ENCODE data around the gene RFXAP. TPM values are rescaled to one million over a fixed set of nuclear protein-coding genes. Genes with fewer than 3 reads are reported as not detected.

Gene RFXAP
- total and polyA plus RNA-seq, 4 donors, result 1.6 to 6.8 (median 5.7) TPM

GRCh38 chr13:36847606-36848005 lies 28.6 kb downstream of the RFXAP start:
- no peak overlapping the region for H3K27ac ChIP-seq (ENCODE audit: low read depth in 1 of 2, low read length in 2 of 2)
- peaks cover 0 to 2% of the 10 kb centered on the region in 2 donors for H3K36me3 ChIP-seq (ENCODE audit: control insufficient read depth in 1 of 2, insufficient read depth in 2 of 2, low read length in 1 of 2)
- ATAC-seq (ENCODE audit: low FRiP score), result no peak
- H3K4me3 ChIP-seq (ENCODE audit: low read length in 2 of 2), result no peak overlapping the region
- no peaks in the 10 kb centered on the region for H3K9me3 ChIP-seq (ENCODE audit: control insufficient read depth, low read length)
- WGBS, 2 donors, result 7 to 13% methylated on average over 9 of the region's 9 CpGs
- H3K4me1 ChIP-seq (ENCODE audit: control insufficient read depth in 1 of 2, insufficient read depth in 2 of 2, low read length in 2 of 2), result no peaks in the 10 kb centered on the region
- no peak for DNase-seq
- intact Hi-C loops (cut with DNase I), result no loop called here
- H3K27me3 ChIP-seq (ENCODE audit: control insufficient read depth in 1 of 2, insufficient read depth in 2 of 2, low read length in 1 of 2), result no peaks in the 10 kb centered on the region

GRCh38 chr13:36848199-36848982 lies 29.4 kb downstream of the RFXAP start:
- Histone ChIP-seq H3K27me3 (ENCODE audit: control insufficient read depth in 1 of 2, insufficient read depth in 2 of 2, low read length in 1 of 2) (no peaks in the 10 kb centered on the region), H3K4me1 (ENCODE audit: control insufficient read depth in 1 of 2, insufficient read depth in 2 of 2, low read length in 2 of 2) (no peaks in the 10 kb centered on the region), H3K9me3 (ENCODE audit: control insufficient read depth, low read length) (no peaks in the 10 kb centered on the region), H3K27ac (ENCODE audit: low read depth in 1 of 2, low read length in 2 of 2) (no peak overlapping the region), H3K36me3 (ENCODE audit: control insufficient read depth in 1 of 2, insufficient read depth in 2 of 2, low read length in 1 of 2) (peaks cover 2% of the 10 kb centered on the region in 2 donors), H3K4me3 (ENCODE audit: low read length in 2 of 2) (no peak overlapping the region)
- intact Hi-C loops (cut with DNase I), result no loop called here
- no peak for DNase-seq
- peak; percentile 57 for ATAC-seq (ENCODE audit: low FRiP score)
- 54 to 60% methylated on average over 6 of the region's 6 CpGs for WGBS, 2 donors

GRCh38 chr13:36850790-36851438 lies 31.9 kb downstream of the RFXAP start:
- intact Hi-C loops (cut with DNase I), result no loop called here
- H3K4me1 ChIP-seq (ENCODE audit: control insufficient read depth in 1 of 2, insufficient read depth in 2 of 2, low read length in 2 of 2), result no peaks in the 10 kb centered on the region
- no peak for DNase-seq
- ATAC-seq (ENCODE audit: low FRiP score), result peak; percentile 23
- peaks cover 0 to 2% of the 10 kb centered on the region in 2 donors for H3K36me3 ChIP-seq (ENCODE audit: control insufficient read depth in 1 of 2, insufficient read depth in 2 of 2, low read length in 1 of 2)
- WGBS, 2 donors, result 87 to 90% methylated on average over 13 of the region's 13 CpGs
- H3K9me3 ChIP-seq (ENCODE audit: control insufficient read depth, low read length), result no peaks in the 10 kb centered on the region
- H3K27me3 ChIP-seq (ENCODE audit: control insufficient read depth in 1 of 2, insufficient read depth in 2 of 2, low read length in 1 of 2), result no peaks in the 10 kb centered on the region
- H3K4me3 ChIP-seq (ENCODE audit: low read length in 2 of 2), result no peak overlapping the region
- H3K27ac ChIP-seq (ENCODE audit: low read depth in 1 of 2, low read length in 2 of 2), result no peak overlapping the region

- H3K27ac ChIP-seq (ENCODE audit: low read depth in 1 of 2, low read length in 2 of 2), result no peak overlapping the region
- no peaks in the 10 kb centered on the region for H3K27me3 ChIP-seq (ENCODE audit: control insufficient read depth in 1 of 2, insufficient read depth in 2 of 2, low read length in 1 of 2)
- H3K4me1 ChIP-seq (ENCODE audit: control insufficient read depth in 1 of 2, insufficient read depth in 2 of 2, low read length in 2 of 2), result no peaks in the 10 kb centered on the region
- H3K9me3 ChIP-seq (ENCODE audit: control insufficient read depth, low read length), result no peaks in the 10 kb centered on the region
- intact Hi-C loops (cut with DNase I), result loop anchor here in 1 of 2 donors (5.0 kb wide), 1 partner anchor 65 kb away; the partner anchor contains the start of gene SMAD9
- ATAC-seq (ENCODE audit: low FRiP score) (no peak), DNase-seq (no peak)
- no peak overlapping the region for H3K4me3 ChIP-seq (ENCODE audit: low read length in 2 of 2)
- peaks cover 0 to 2% of the 10 kb centered on the region in 2 donors for H3K36me3 ChIP-seq (ENCODE audit: control insufficient read depth in 1 of 2, insufficient read depth in 2 of 2, low read length in 1 of 2)
Measured at GRCh38 chr13:36857253-36857652, 38.2 kb downstream of the RFXAP start.

GRCh38 chr13:36858290-36858689 lies 39.3 kb downstream of the RFXAP start:
- H3K4me3 ChIP-seq (ENCODE audit: low read length in 2 of 2), result no peak overlapping the region
- H3K36me3 ChIP-seq (ENCODE audit: control insufficient read depth in 1 of 2, insufficient read depth in 2 of 2, low read length in 1 of 2), result peaks cover 0 to 1% of the 10 kb centered on the region in 2 donors
- 23 to 26% methylated on average over 3 of the region's 3 CpGs for WGBS, 2 donors
- intact Hi-C loops (cut with DNase I), result loop anchor here (1.0 to 5.0 kb wide), 3 partner anchors 64 to 125 kb away; partner anchors contain the start of gene SMAD9 (in 1 of the 2)
- no peaks in the 10 kb centered on the region for H3K9me3 ChIP-seq (ENCODE audit: control insufficient read depth, low read length)
- DNase-seq (no peak), ATAC-seq (ENCODE audit: low FRiP score) (peak; percentile 68)
- no peak overlapping the region for H3K27ac ChIP-seq (ENCODE audit: low read depth in 1 of 2, low read length in 2 of 2)
- H3K27me3 ChIP-seq (ENCODE audit: control insufficient read depth in 1 of 2, insufficient read depth in 2 of 2, low read length in 1 of 2), result no peaks in the 10 kb centered on the region
- no peaks in the 10 kb centered on the region for H3K4me1 ChIP-seq (ENCODE audit: control insufficient read depth in 1 of 2, insufficient read depth in 2 of 2, low read length in 2 of 2)

- Histone ChIP-seq H3K36me3 (ENCODE audit: control insufficient read depth in 1 of 2, insufficient read depth in 2 of 2, low read length in 1 of 2) (peaks cover 0 to 3% of the 10 kb centered on the region in 2 donors), H3K9me3 (ENCODE audit: control insufficient read depth, low read length) (no peaks in the 10 kb centered on the region), H3K4me1 (ENCODE audit: control insufficient read depth in 1 of 2, insufficient read depth in 2 of 2, low read length in 2 of 2) (no peaks in the 10 kb centered on the region), H3K27me3 (ENCODE audit: control insufficient read depth in 1 of 2, insufficient read depth in 2 of 2, low read length in 1 of 2) (no peaks in the 10 kb centered on the region), H3K27ac (ENCODE audit: low read depth in 1 of 2, low read length in 2 of 2) (no peak overlapping the region), H3K4me3 (ENCODE audit: low read length in 2 of 2) (no peak overlapping the region)
- WGBS, 2 donors, result 88 to 89% methylated on average over 4 of the region's 4 CpGs
- intact Hi-C loops (cut with DNase I), result loop anchor here (2.0 to 5.0 kb wide), 2 partner anchors 63 to 122 kb away; partner anchors contain the start of gene SMAD9 (in 1 of the 2)
- ATAC-seq (ENCODE audit: low FRiP score) (no peak), DNase-seq (no peak)
Measured at GRCh38 chr13:36859259-36859658, 40.2 kb downstream of the RFXAP start.

GRCh38 chr13:36862002-36862685 lies 43.1 kb downstream of the RFXAP start:
- H3K9me3 ChIP-seq (ENCODE audit: control insufficient read depth, low read length), result no peaks in the 10 kb centered on the region
- no peak overlapping the region for H3K4me3 ChIP-seq (ENCODE audit: low read length in 2 of 2)
- H3K27ac ChIP-seq (ENCODE audit: low read depth in 1 of 2, low read length in 2 of 2), result no peak overlapping the region
- 76 to 77% methylated on average over 6 of the region's 6 CpGs for WGBS, 2 donors
- no peaks in the 10 kb centered on the region for H3K27me3 ChIP-seq (ENCODE audit: control insufficient read depth in 1 of 2, insufficient read depth in 2 of 2, low read length in 1 of 2)
- peak; percentile 26 for ATAC-seq (ENCODE audit: low FRiP score)
- no peaks in the 10 kb centered on the region for H3K4me1 ChIP-seq (ENCODE audit: control insufficient read depth in 1 of 2, insufficient read depth in 2 of 2, low read length in 2 of 2)
- intact Hi-C loops (cut with DNase I), result no loop called here
- no peak for DNase-seq
- H3K36me3 ChIP-seq (ENCODE audit: control insufficient read depth in 1 of 2, insufficient read depth in 2 of 2, low read length in 1 of 2), result peaks cover 0 to 6% of the 10 kb centered on the region in 2 donors

- Histone ChIP-seq H3K4me3 (ENCODE audit: low read length in 2 of 2) (no peak overlapping the region), H3K36me3 (ENCODE audit: control insufficient read depth in 1 of 2, insufficient read depth in 2 of 2, low read length in 1 of 2) (peaks cover 0 to 9% of the 10 kb centered on the region in 2 donors), H3K4me1 (ENCODE audit: control insufficient read depth in 1 of 2, insufficient read depth in 2 of 2, low read length in 2 of 2) (no peaks in the 10 kb centered on the region), H3K9me3 (ENCODE audit: control insufficient read depth, low read length) (no peaks in the 10 kb centered on the region), H3K27me3 (ENCODE audit: control insufficient read depth in 1 of 2, insufficient read depth in 2 of 2, low read length in 1 of 2) (no peaks in the 10 kb centered on the region), H3K27ac (ENCODE audit: low read depth in 1 of 2, low read length in 2 of 2) (no peak overlapping the region)
- intact Hi-C loops (cut with DNase I), result no loop called here
- no peak for DNase-seq
- 83 to 85% methylated on average over 7 of the region's 7 CpGs for WGBS, 2 donors
- no peak for ATAC-seq (ENCODE audit: low FRiP score)
Measured at GRCh38 chr13:36862722-36863121, 43.7 kb downstream of the RFXAP start.
